ENCODE measurements around the gene VSTM1.
"Not testable (repeated sequence)": the region's sequence is repeated elsewhere in the genome, so short reads cannot be mapped to it uniquely, and the experiment has no call there.

VSTM1 gene

GRCh38 chr19:54063350-54064116 lies at the start of gene VSTM1:
TSS of gene VSTM1 (minus strand) at chr19:54063897. CDS start at chr19:54063777, 120 bp downstream.
- DNase-seq (ENCODE audit: insufficient read length, low spot score) (no peak), FAIRE-seq (no peak)

GRCh38 chr19:54109651-54110050 lies 46.0 kb upstream of the VSTM1 start:
- no peak for FAIRE-seq
- DNase-seq (ENCODE audit: insufficient read length, low spot score): no peak

GRCh38 chr19:54108496-54108895 lies 44.8 kb upstream of the VSTM1 start:
- FAIRE-seq (no peak), DNase-seq (ENCODE audit: insufficient read length, low spot score) (no peak)

- DNase-seq (ENCODE audit: insufficient read length, low spot score): no peak
- FAIRE-seq: no peak
Measured at GRCh38 chr19:54107876-54108490, 44.3 kb upstream of the VSTM1 start.

GRCh38 chr19:54106716-54107115 lies 43.0 kb upstream of the VSTM1 start:
- DNase-seq (ENCODE audit: insufficient read length, low spot score): no peak
- FAIRE-seq: no peak

- DNase-seq (ENCODE audit: insufficient read length, low spot score) (no peak), FAIRE-seq (no peak)
Measured at GRCh38 chr19:54105796-54106195, 42.1 kb upstream of the VSTM1 start.

- no peak for DNase-seq (ENCODE audit: insufficient read length, low spot score)
- FAIRE-seq: no peak
Measured at GRCh38 chr19:54104998-54105715, 41.5 kb upstream of the VSTM1 start.

- FAIRE-seq: peak; percentile 97
- peak; percentile 100 for DNase-seq (ENCODE audit: insufficient read length, low spot score)
Measured at GRCh38 chr19:54102421-54103169, 38.9 kb upstream of the VSTM1 start, which contains the start of gene NDUFA3. TSS of gene NDUFA3 (plus strand) at chr19:54102855. CDS start at chr19:54102879, 24 bp downstream.

GRCh38 chr19:54100561-54100960 lies 36.9 kb upstream of the VSTM1 start, which contains the start of gene OSCAR:
TSS of gene OSCAR (minus strand) at chr19:54100803. CDS start at chr19:54100792, 11 bp downstream.
- no peak for FAIRE-seq
- DNase-seq (ENCODE audit: insufficient read length, low spot score): no peak

- DNase-seq (ENCODE audit: insufficient read length, low spot score); FAIRE-seq: not testable (repeated sequence)
Measured at GRCh38 chr19:54099903-54100255, 36.2 kb upstream of the VSTM1 start.

GRCh38 chr19:54099190-54099902 lies 35.6 kb upstream of the VSTM1 start:
- DNase-seq (ENCODE audit: insufficient read length, low spot score) (no peak), FAIRE-seq (no peak)

- no peak for FAIRE-seq
Measured at GRCh38 chr19:54096617-54097106, 33.0 kb upstream of the VSTM1 start.

GRCh38 chr19:54095859-54096616 lies 32.3 kb upstream of the VSTM1 start:
- DNase-seq (ENCODE audit: insufficient read length, low spot score): peak; percentile 44
- not testable (repeated sequence) for FAIRE-seq

More at GRCh38 chr19:54096617-54097106, 33.0 kb upstream of the VSTM1 start:
- no peak for DNase-seq (ENCODE audit: insufficient read length, low spot score)

- FAIRE-seq (no peak), DNase-seq (ENCODE audit: insufficient read length, low spot score) (no peak)
Measured at GRCh38 chr19:54095136-54095858, 31.6 kb upstream of the VSTM1 start.

- DNase-seq (ENCODE audit: insufficient read length, low spot score) (no peak), FAIRE-seq (no peak)
Measured at GRCh38 chr19:54094426-54095000, 30.8 kb upstream of the VSTM1 start.

- FAIRE-seq (no peak), DNase-seq (ENCODE audit: insufficient read length, low spot score) (no peak)
Measured at GRCh38 chr19:54084410-54084809, 20.7 kb upstream of the VSTM1 start.

- FAIRE-seq (no peak), DNase-seq (ENCODE audit: insufficient read length, low spot score) (no peak)
Measured at GRCh38 chr19:54081032-54081431, 17.3 kb upstream of the VSTM1 start, which contains the start of gene TARM1. TSS of gene TARM1 (minus strand) at chr19:54081365. CDS start at chr19:54081340, 25 bp downstream.

- no peak for FAIRE-seq
- DNase-seq (ENCODE audit: insufficient read length, low spot score): no peak
Measured at GRCh38 chr19:54077334-54077733, 13.6 kb upstream of the VSTM1 start.

Measured in GM19239 (cell line).